Neural progenitor cell (in vitro differentiated cells): ENCODE measurements around the gene TOMM22. TPM values are rescaled to one million over a fixed set of nuclear protein-coding genes. Genes with fewer than 3 reads are reported as not detected.
"Not testable (repeated sequence)": the region's sequence is repeated elsewhere in the genome, so short reads cannot be mapped to it uniquely, and the experiment has no call there.

ENCODE experiments used
- DNase-seq: peaks from one replicate; pipeline ENCODE4 v3.0.0-alpha.2; 2016; ENCODE audit warnings: low spot score
- H2AFZ ChIP-seq: fragments of 200-600 bp; sonication (generic); replicated peaks from 2 replicates; pipeline ENCODE4 v1.6.1; 2016; ENCODE audit warnings: antibody characterized with exemption
- H3F3A ChIP-seq: fragments of 200-600 bp; sonication (generic); 2 replicates; pipeline ENCODE4 v1.6.1; 2016; ENCODE audit warnings: antibody characterized with exemption, low read depth
- H3K27ac ChIP-seq: fragments of 200-600 bp; sonication (generic); 2 replicates; pipeline ENCODE4 v1.5.1; 2016; ENCODE audit warnings: mild to moderate bottlenecking
- H3K27me3 ChIP-seq: fragments of 200-600 bp; sonication (generic); 2 replicates; pipeline ENCODE4 v1.6.1; 2016; ENCODE audit warnings: mild to moderate bottlenecking, moderate library complexity
- H3K36me3 ChIP-seq: fragments of 200-600 bp; sonication (generic); 2 replicates; pipeline ENCODE4 v1.5.1; 2016
- H3K4me1 ChIP-seq: fragments of 200-600 bp; sonication (generic); 2 replicates; pipeline ENCODE4 v1.6.1; 2016; ENCODE audit warnings: mixed run types
- H3K4me2 ChIP-seq: fragments of 200-600 bp; sonication (generic); 2 replicates; pipeline ENCODE4 v1.6.1; 2016
- H3K4me3 ChIP-seq: fragments of 200-600 bp; sonication (generic); 2 replicates; pipeline ENCODE4 v1.5.1; 2016
- H3K79me2 ChIP-seq: fragments of 200-600 bp; sonication (generic); 2 replicates; pipeline ENCODE4 v1.6.1; 2016; ENCODE audit warnings: low read depth
- H3K9ac ChIP-seq: fragments of 200-600 bp; sonication (generic); 2 replicates; pipeline ENCODE4 v1.6.1; 2016
- H3K9me3 ChIP-seq: fragments of 200-600 bp; sonication (generic); 2 replicates; pipeline ENCODE4 v1.5.1; 2016; ENCODE audit warnings: low read depth
- H4K20me1 ChIP-seq: fragments of 200-600 bp; sonication (generic); 2 replicates; pipeline ENCODE4 v1.6.1; 2016; ENCODE audit warnings: low read depth
- H3K27ac Mint-ChIP-seq: 3 replicates; pipeline ENCODE4 v1.8.0; 2021; ENCODE audit warnings: mixed read lengths
- H3K27me3 Mint-ChIP-seq: 2 replicates; pipeline ENCODE4 v1.8.0; 2022; ENCODE audit warnings: low read depth, mild to moderate bottlenecking, inconsistent platforms, moderate library complexity, mixed read lengths; ENCODE audit not compliant: insufficient read depth
- H3K36me3 Mint-ChIP-seq: 3 replicates; pipeline ENCODE4 v1.8.0; 2021; ENCODE audit warnings: mixed read lengths
- H3K4me1 Mint-ChIP-seq: 3 replicates; pipeline ENCODE4 v1.8.0; 2021; ENCODE audit warnings: mixed read lengths
- H3K4me3 Mint-ChIP-seq: 3 replicates; pipeline ENCODE4 v1.8.0; 2021; ENCODE audit warnings: mild to moderate bottlenecking, moderate library complexity, mixed read lengths
- H3K9me3 Mint-ChIP-seq: 3 replicates; pipeline ENCODE4 v1.8.0; 2020; ENCODE audit warnings: mixed read lengths
- CTCF ChIP-seq: fragments of 200-600 bp; sonication (generic); IDR thresholded peaks from 2 replicates; pipeline ENCODE4 v1.5.1; 2017; ENCODE audit warnings: antibody characterized with exemption, mild to moderate bottlenecking
- EZH2 ChIP-seq: fragments of 200-600 bp; sonication (generic); IDR thresholded peaks from 2 replicates; pipeline ENCODE4 v1.6.1; 2017; ENCODE audit warnings: antibody characterized with exemption, mild to moderate bottlenecking, moderate library complexity
- EZH2phosphoT487 ChIP-seq: fragments of 200-600 bp; sonication (generic); IDR thresholded peaks from 2 replicates; pipeline ENCODE4 v1.6.1; 2017; ENCODE audit warnings: antibody characterized with exemption
- total RNA-seq: library from RNA; depleted of rRNA; stranded (reverse); fragments of >200 nt; gene quantifications from 2 replicates; pipeline ENCODE4 v1.2.3, GENCODE V29; 2015; ENCODE audit warnings: low replicate concordance

Gene TOMM22
- total RNA-seq, 1 donor from 2014 or later, result 134 TPM

- peak overlapping the region; percentile 13 for H3K27ac Mint-ChIP-seq
- Histone ChIP-seq H3K79me2 (no peaks in the 10 kb centered on the region), H4K20me1 (no peaks in the 10 kb centered on the region), H3K27me3 (no peaks in the 10 kb centered on the region), H3K9ac (no peak overlapping the region), H3K9me3 (no peaks in the 10 kb centered on the region), H3F3A (no peaks in the 10 kb centered on the region), H3K36me3 (no peaks in the 10 kb centered on the region), H3K4me2 (no peak overlapping the region), H3K27ac (no peak overlapping the region), H2AFZ (no peak overlapping the region), H3K4me3 (no peak overlapping the region), H3K4me1 (no peaks in the 10 kb centered on the region)
- TF ChIP-seq CTCF (no peak), EZH2 (no peak)
- no peak for DNase-seq
- no peak overlapping the region for H3K4me3 Mint-ChIP-seq
- no peaks in the 10 kb centered on the region for H3K4me1 Mint-ChIP-seq
- H3K27me3 Mint-ChIP-seq, result no peaks in the 10 kb centered on the region
- no peaks in the 10 kb centered on the region for H3K9me3 Mint-ChIP-seq
- peaks cover 31% of the 10 kb centered on the region for H3K36me3 Mint-ChIP-seq
Measured at GRCh38 chr22:38638728-38639127, 43.0 kb upstream of the TOMM22 start.

GRCh38 chr22:38641476-38642040 lies 40.2 kb upstream of the TOMM22 start:
- peaks cover 29% of the 10 kb centered on the region for H3K36me3 Mint-ChIP-seq
- Histone ChIP-seq H3K36me3 (no peaks in the 10 kb centered on the region), H3K4me3 (no peak overlapping the region), H3K4me1 (no peaks in the 10 kb centered on the region), H3F3A (no peaks in the 10 kb centered on the region), H2AFZ (no peak overlapping the region), H3K9ac (no peak overlapping the region), H4K20me1 (no peaks in the 10 kb centered on the region), H3K9me3 (no peaks in the 10 kb centered on the region), H3K79me2 (no peaks in the 10 kb centered on the region), H3K4me2 (no peak overlapping the region), H3K27me3 (no peaks in the 10 kb centered on the region), H3K27ac (no peak overlapping the region)
- no peaks in the 10 kb centered on the region for H3K27me3 Mint-ChIP-seq
- H3K4me3 Mint-ChIP-seq, result no peak overlapping the region
- no peak for DNase-seq
- H3K4me1 Mint-ChIP-seq, result no peaks in the 10 kb centered on the region
- no peaks in the 10 kb centered on the region for H3K9me3 Mint-ChIP-seq
- no peak overlapping the region for H3K27ac Mint-ChIP-seq
- TF ChIP-seq CTCF (no peak), EZH2phosphoT487 (no peak), EZH2 (no peak)

- H3K9me3 Mint-ChIP-seq, result not testable (repeated sequence)
Measured at GRCh38 chr22:38644245-38644644, 37.5 kb upstream of the TOMM22 start.

GRCh38 chr22:38645430-38645829 lies 36.3 kb upstream of the TOMM22 start:
- no peaks in the 10 kb centered on the region for H3K4me1 ChIP-seq
- Mint-ChIP-seq H3K4me3 (no peak overlapping the region), H3K27me3 (no peaks in the 10 kb centered on the region), H3K36me3 (peaks cover 37% of the 10 kb centered on the region), H3K9me3 (no peaks in the 10 kb centered on the region), H3K27ac (no peak overlapping the region), H3K4me1 (no peaks in the 10 kb centered on the region)
- TF ChIP-seq EZH2phosphoT487 (no peak), EZH2 (no peak), CTCF (no peak)
- no peaks in the 10 kb centered on the region for H3K27me3 ChIP-seq
- H2AFZ ChIP-seq, result no peak overlapping the region
- no peak overlapping the region for H3K27ac ChIP-seq
- no peak overlapping the region for H3K9ac ChIP-seq
- no peaks in the 10 kb centered on the region for H4K20me1 ChIP-seq
- H3K9me3 ChIP-seq, result no peaks in the 10 kb centered on the region
- H3K4me2 ChIP-seq, result no peak overlapping the region
- no peak overlapping the region for H3K4me3 ChIP-seq
- H3K79me2 ChIP-seq, result no peaks in the 10 kb centered on the region
- DNase-seq, result no peak
- H3K36me3 ChIP-seq, result no peaks in the 10 kb centered on the region
- no peaks in the 10 kb centered on the region for H3F3A ChIP-seq

More at GRCh38 chr22:38644245-38644644, 37.5 kb upstream of the TOMM22 start:
- H3K79me2 ChIP-seq, H3K9ac ChIP-seq, H3K27me3 ChIP-seq, H3K36me3 ChIP-seq, H3K4me3 ChIP-seq, H3K4me1 ChIP-seq, H3K27ac ChIP-seq, H4K20me1 ChIP-seq, H2AFZ ChIP-seq, H3K27me3 Mint-ChIP-seq, H3F3A ChIP-seq, H3K4me3 Mint-ChIP-seq, DNase-seq, H3K27ac Mint-ChIP-seq, H3K4me1 Mint-ChIP-seq, H3K4me2 ChIP-seq, H3K9me3 ChIP-seq: not testable (repeated sequence)
- H3K36me3 Mint-ChIP-seq, result peaks cover 38% of the 10 kb centered on the region
